B cell (primary cell): ENCODE measurements around the gene HCK. TPM values are rescaled to one million over a fixed set of nuclear protein-coding genes. Genes with fewer than 3 reads are reported as not detected.

Source experiments
- ATAC-seq: fragments of 200-7000 bp; cut with Tn5 transposase; one replicate; pipeline ENCODE4 v1.10.0; 2021; ENCODE audit warnings: low read depth, mild to moderate bottlenecking, moderate number of reproducible peaks, moderate library complexity
- CTCF ChIA-PET: fragments of 350-600 bp; sonication (Branson Sonifier 250); formaldehyde crosslinking; loops from one replicate; lab custom pipeline; 2021; ENCODE audit warnings: antibody characterized with exemption, inconsistent platforms; lab: Charles Lee
- POLR2A ChIA-PET: fragments of 350-600 bp; sonication (Branson Sonifier 250); formaldehyde crosslinking; loops from one replicate; lab custom pipeline; 2021; ENCODE audit warnings: antibody characterized with exemption; lab: Charles Lee
- DNase-seq: peaks from one replicate; pipeline ENCODE4 v3.0.0; 2013
- H2AFZ ChIP-seq: 2 replicates; pipeline ENCODE4 v1.6.1; 2012; ENCODE audit warnings: mild to moderate bottlenecking, low read depth, low read length; ENCODE audit not compliant: insufficient read depth, poor library complexity, severe bottlenecking
- H3K27ac ChIP-seq, 2 donors: 1 replicate in 1 of 2; 2 replicates in 1 of 2; pipeline ENCODE4 v1.5.1; 2012 to 2013; ENCODE audit warnings: low read length in 2 of 2, mild to moderate bottlenecking in 2 of 2, moderate library complexity in 1 of 2
- H3K27me3 ChIP-seq, 4 experiments: fragments of 200-600 bp in 1 of 4; sonication (generic) in 1 of 4; replicated peaks in 1 of 4; 1 replicate in 2 of 4; 2 replicates in 2 of 4; pipeline versions ENCODE4 v1.6.1 to v1.7.0; 2013 to 2016; ENCODE audit warnings: low read length in 3 of 4, mild to moderate bottlenecking in 2 of 4, mixed read lengths in 1 of 4, moderate library complexity in 1 of 4; ENCODE audit not compliant: insufficient read depth in 4 of 4, control insufficient read depth in 3 of 4; ENCODE audit errors: control extremely low read depth in 1 of 4
- H3K36me3 ChIP-seq, 2 experiments: replicated peaks in 1 of 2; 1 replicate in 1 of 2; 2 replicates in 1 of 2; pipeline versions ENCODE4 v1.6.1 to v1.7.1; 2013; ENCODE audit warnings: low read length in 1 of 2; ENCODE audit not compliant: insufficient read depth in 2 of 2, control insufficient read depth in 1 of 2; ENCODE audit errors: control extremely low read depth in 1 of 2, extremely low read depth in 1 of 2
- H3K4me1 ChIP-seq, 2 donors: fragments of 200-600 bp in 1 of 2; sonication (generic) in 1 of 2; 1 replicate in 1 of 2; 2 replicates in 1 of 2; pipeline versions ENCODE4 v1.5.1 to v1.6.1; 2013 to 2017; ENCODE audit warnings: low read length in 2 of 2; ENCODE audit not compliant: control insufficient read depth in 2 of 2, insufficient read depth in 2 of 2
- H3K4me2 ChIP-seq: replicated peaks from 2 replicates; pipeline ENCODE3; 2012; ENCODE audit warnings: mild to moderate bottlenecking, low read depth, low read length; ENCODE audit not compliant: poor library complexity, severe bottlenecking
- H3K4me3 ChIP-seq, 5 experiments: fragments of 200-600 bp in 1 of 5; sonication (generic) in 1 of 5; 1 replicate in 3 of 5; 2 replicates in 2 of 5; pipeline versions ENCODE4 v1.5.1 to v1.7.0; 2011 to 2016; ENCODE audit warnings: low read length in 4 of 5, mild to moderate bottlenecking in 4 of 5, low read depth in 2 of 5, control low read depth in 1 of 5, moderate library complexity in 1 of 5; ENCODE audit not compliant: insufficient read depth in 1 of 5; ENCODE audit errors: control extremely low read depth in 1 of 5, extremely low read depth in 1 of 5
- H3K79me2 ChIP-seq: fragments of 200-600 bp; sonication (generic); one replicate; pipeline ENCODE4 v1.6.0; 2016; ENCODE audit warnings: low read length; ENCODE audit not compliant: control insufficient read depth, insufficient read depth
- H3K9ac ChIP-seq: fragments of 200-600 bp; sonication (generic); 2 replicates; pipeline ENCODE4 v1.6.1; 2017; ENCODE audit warnings: mild to moderate bottlenecking, low read length, moderate library complexity
- H3K9me3 ChIP-seq, 3 donors: one replicate each; pipeline versions ENCODE4 v1.6.1 to v1.7.1; 2013; ENCODE audit warnings: low read length in 2 of 3; ENCODE audit not compliant: control insufficient read depth in 2 of 3, insufficient read depth in 1 of 3; ENCODE audit errors: control extremely low read depth in 1 of 3
- H4K20me1 ChIP-seq: 2 replicates; pipeline ENCODE4 v1.6.0; 2012; ENCODE audit warnings: mild to moderate bottlenecking, low read length; ENCODE audit not compliant: insufficient read depth, control insufficient read depth, poor library complexity, severe bottlenecking
- H3K27ac Mint-ChIP-seq: one replicate; pipeline ENCODE4 v1.8.0; 2021; ENCODE audit warnings: mixed read lengths
- H3K27me3 Mint-ChIP-seq: one replicate; pipeline ENCODE4 v1.8.0; 2021; ENCODE audit warnings: mixed read lengths
- H3K4me1 Mint-ChIP-seq: one replicate; pipeline ENCODE4 v1.8.0; 2021; ENCODE audit warnings: mixed read lengths
- H3K4me3 Mint-ChIP-seq: one replicate; pipeline ENCODE4 v1.8.0; 2021; ENCODE audit warnings: mixed read lengths
- H3K9me3 Mint-ChIP-seq: one replicate; pipeline ENCODE4 v1.8.0; 2022; ENCODE audit warnings: mixed read lengths; ENCODE audit not compliant: insufficient read depth
- EZH2 ChIP-seq: IDR thresholded peaks from 2 replicates; pipeline ENCODE4 v1.6.1; 2012; ENCODE audit warnings: borderline replicate concordance, low read depth, mild to moderate bottlenecking, moderate library complexity, low read length; ENCODE audit not compliant: insufficient read depth, poor library complexity, severe bottlenecking
- WGBS: methylation state at CpG from one replicate; pipeline ENCODE4 v1.1.5; 2013; ENCODE audit warnings: missing lambda C conversion rate; ENCODE audit not compliant: insufficient coverage; 5-methylcytosine and 5-hydroxymethylcytosine counted together
- intact Hi-C: fragments of 100-400 bp; cut with micrococcal nuclease; formaldehyde crosslinking; loops from one replicate; pipeline ENCODE4 v1.10.0; 2022
- polyA plus RNA-seq: library from polyadenylated mRNA; depleted of rRNA; stranded (reverse); fragments of >200 nt; gene quantifications from 2 replicates; pipeline ENCODE4 v1.2.3, GENCODE V29; 2012
- total RNA-seq, 2 donors: library from RNA; stranded (reverse); fragments of 120-200 nt in 1 of 2; gene quantifications; 1 replicate in 1 of 2; 2 replicates in 1 of 2; pipeline versions ENCODE4 v1.2.3 to v1.2.4, GENCODE V29; 2013 to 2022
- TF ChIP-seq, protein P1 (sequence below): fragments of 200-600 bp; IDR thresholded peaks from one replicate; pipeline ENCODE4 v1.8.0; 2022; ENCODE audit warnings: antibody characterized with exemption, mild to moderate bottlenecking

The HCK gene
- total and polyA plus RNA-seq, 2 donors (not counting 1 experiment from before 2014, with no cell fraction given): 33.3 to 48.6 TPM

DNA sequence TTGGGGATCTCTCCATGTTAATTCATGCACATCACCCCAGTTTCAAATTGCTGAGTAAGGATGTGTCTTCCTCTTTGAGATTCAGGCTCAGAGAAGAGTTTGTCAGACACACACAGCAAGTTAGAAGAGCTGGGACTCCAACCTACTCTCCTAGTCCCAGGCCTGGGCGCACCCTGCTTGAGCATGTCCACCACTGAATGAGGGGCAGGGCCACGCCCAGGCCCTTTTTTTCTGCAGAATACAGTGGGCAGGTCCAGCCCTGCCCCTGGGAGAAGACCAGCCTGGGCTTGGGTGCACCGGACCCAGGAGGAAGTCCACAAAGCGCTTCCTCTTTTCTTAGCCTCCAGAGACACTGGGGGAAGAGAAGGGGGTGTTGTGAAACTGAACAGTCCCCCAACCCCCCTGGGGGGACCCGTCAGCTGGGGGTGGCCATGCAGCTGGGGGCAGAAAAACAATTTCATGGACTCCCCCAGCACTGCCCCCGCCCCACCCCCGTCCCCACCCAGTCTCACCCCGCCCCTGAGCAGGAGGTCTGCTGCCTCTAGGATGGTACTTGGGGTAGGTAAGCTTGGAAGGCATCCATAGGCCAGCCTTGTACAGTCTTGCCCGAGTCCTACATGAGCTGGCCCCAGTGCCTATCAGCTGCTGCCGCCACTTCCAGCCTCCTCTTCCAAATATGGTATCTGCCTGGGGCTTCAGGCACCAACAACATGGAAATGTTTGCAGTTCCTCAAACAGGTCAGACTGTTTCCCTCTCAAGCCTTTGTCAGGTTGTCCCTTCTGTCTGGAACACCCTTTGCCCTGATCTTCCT lies 11.7 kb upstream of the HCK start:
- Histone ChIP-seq H3K79me2 (no peaks in the 10 kb centered on the region), H3K9me3 (peaks cover 0 to 7% (median 7%) of the 10 kb centered on the region in 3 donors), H3K27me3 (no peaks in the 10 kb centered on the region), H3K4me3 (peak overlapping the region; percentile 18 to 54 (median 37)), H3K9ac (peak overlapping the region; percentile 28), H3K4me1 (peaks cover 21 to 50% of the 10 kb centered on the region in 2 donors), H3K27ac (peak overlapping the region; percentile 38 to 66), H4K20me1 (no peaks in the 10 kb centered on the region), H2AFZ (no peak overlapping the region), H3K36me3 (no peaks in the 10 kb centered on the region), H3K4me2 (peak overlapping the region; percentile 89)
- TF ChIP-seq, protein P1, sequence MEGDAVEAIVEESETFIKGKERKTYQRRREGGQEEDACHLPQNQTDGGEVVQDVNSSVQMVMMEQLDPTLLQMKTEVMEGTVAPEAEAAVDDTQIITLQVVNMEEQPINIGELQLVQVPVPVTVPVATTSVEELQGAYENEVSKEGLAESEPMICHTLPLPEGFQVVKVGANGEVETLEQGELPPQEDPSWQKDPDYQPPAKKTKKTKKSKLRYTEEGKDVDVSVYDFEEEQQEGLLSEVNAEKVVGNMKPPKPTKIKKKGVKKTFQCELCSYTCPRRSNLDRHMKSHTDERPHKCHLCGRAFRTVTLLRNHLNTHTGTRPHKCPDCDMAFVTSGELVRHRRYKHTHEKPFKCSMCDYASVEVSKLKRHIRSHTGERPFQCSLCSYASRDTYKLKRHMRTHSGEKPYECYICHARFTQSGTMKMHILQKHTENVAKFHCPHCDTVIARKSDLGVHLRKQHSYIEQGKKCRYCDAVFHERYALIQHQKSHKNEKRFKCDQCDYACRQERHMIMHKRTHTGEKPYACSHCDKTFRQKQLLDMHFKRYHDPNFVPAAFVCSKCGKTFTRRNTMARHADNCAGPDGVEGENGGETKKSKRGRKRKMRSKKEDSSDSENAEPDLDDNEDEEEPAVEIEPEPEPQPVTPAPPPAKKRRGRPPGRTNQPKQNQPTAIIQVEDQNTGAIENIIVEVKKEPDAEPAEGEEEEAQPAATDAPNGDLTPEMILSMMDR: no peak
- no peak for TF ChIP-seq EZH2
- H3K4me3 Mint-ChIP-seq: peak overlapping the region; percentile 70
- ChIA-PET CTCF (interaction anchor here (0.6 to 4.7 kb wide), 10 partner anchors 9 to 145 kb away, joined by 3 to 50 read pairs (median 4); partner anchors contain the start of gene TM9SF4), POLR2A (interaction anchor here (0.7 to 2.8 kb wide), 8 partner anchors 9 to 318 kb away, joined by 3 to 25 read pairs (median 4); partner anchors contain the start of genes ASXL1 and HCK)
- H3K9me3 Mint-ChIP-seq: no peaks in the 10 kb centered on the region
- peaks cover 55% of the 10 kb centered on the region for H3K4me1 Mint-ChIP-seq
- ATAC-seq: peak; percentile 91
- intact Hi-C loops: loop anchor here (1.0 to 10.0 kb wide), 5 partner anchors 12 to 182 kb away; partner anchors contain the start of genes HCK, PLAGL2, POFUT1 and TM9SF4
- no peaks in the 10 kb centered on the region for H3K27me3 Mint-ChIP-seq
- DNase-seq: peak; percentile 89
- H3K27ac Mint-ChIP-seq: peak overlapping the region; percentile 80
- 0% methylated on average over 4 of the region's 10 CpGs for WGBS

DNA sequence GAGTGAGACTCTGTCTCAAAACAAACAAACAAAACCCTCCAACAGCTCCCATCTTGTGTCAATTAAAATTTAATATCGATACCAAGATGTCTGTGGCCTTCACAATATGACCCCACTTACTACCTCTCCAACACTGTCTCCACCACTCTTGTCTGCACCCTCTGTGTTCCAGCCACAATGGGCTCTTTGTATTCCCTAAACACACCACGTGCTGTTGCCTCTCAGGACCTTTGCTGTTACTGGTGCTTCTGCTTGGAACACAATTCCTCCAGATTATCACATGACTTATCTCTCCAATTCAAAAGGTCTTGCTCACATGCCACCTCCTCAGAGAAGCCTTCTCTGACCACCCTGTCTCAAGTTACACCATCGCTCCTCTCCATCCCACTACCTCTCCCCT lies 6.0 kb upstream of the HCK start:
- DNase-seq (no peak), ATAC-seq (no peak)
- no peaks in the 10 kb centered on the region for H3K36me3 ChIP-seq
- H3K4me3 ChIP-seq: no peak overlapping the region
- no peaks in the 10 kb centered on the region for H4K20me1 ChIP-seq
- peaks cover 6 to 21% of the 10 kb centered on the region in 2 donors for H3K4me1 ChIP-seq
- no peak overlapping the region for H3K27ac ChIP-seq
- ChIA-PET POLR2A (no interaction called here), CTCF (no interaction called here)
- no peak overlapping the region for H3K9ac ChIP-seq
- no peak overlapping the region for H2AFZ ChIP-seq
- H3K27me3 Mint-ChIP-seq: no peaks in the 10 kb centered on the region
- H3K79me2 ChIP-seq: no peaks in the 10 kb centered on the region
- TF ChIP-seq, protein P1: no peak
- no peak for TF ChIP-seq EZH2
- no peaks in the 10 kb centered on the region for H3K9me3 ChIP-seq
- H3K9me3 Mint-ChIP-seq: no peaks in the 10 kb centered on the region
- H3K4me2 ChIP-seq: no peak overlapping the region
- H3K27me3 ChIP-seq: no peaks in the 10 kb centered on the region
- peaks cover 22% of the 10 kb centered on the region for H3K4me1 Mint-ChIP-seq
- no peak overlapping the region for H3K4me3 Mint-ChIP-seq
- intact Hi-C loops: loop anchor here (10.0 kb wide), 1 partner anchor 159 kb away; the partner anchor contains the start of genes PLAGL2 and POFUT1
- H3K27ac Mint-ChIP-seq: no peak overlapping the region
- WGBS: 96% methylated on average over 3 of the region's 3 CpGs
